GM03348 (cell line): Measurements from ENCODE around the gene SOBP.
"Not testable (repeated sequence)": the region's sequence is repeated elsewhere in the genome, so short reads cannot be mapped to it uniquely, and the experiment has no call there.

Experiments
- DNase-seq: peaks from one replicate; pipeline ENCODE4 v3.0.0; 2012; ENCODE audit warnings: low spot score

Gene SOBP

GRCh38 chr6:107489636-107490565 lies at the start of gene SOBP:
Gene SOBP, plus strand, starts transcription at chr6:107490117. Its CDS starts 500 bp downstream, at chr6:107490617.
- peak; percentile 64 for DNase-seq

- no peak for DNase-seq
Measured at GRCh38 chr6:107440936-107441335, 49.0 kb upstream of the SOBP start.

- DNase-seq, result no peak
Measured at GRCh38 chr6:107441682-107442081, 48.2 kb upstream of the SOBP start.

- no peak for DNase-seq
Measured at GRCh38 chr6:107442938-107443607, 46.8 kb upstream of the SOBP start.

- peak; percentile 31 for DNase-seq
Measured at GRCh38 chr6:107443608-107444267, 46.2 kb upstream of the SOBP start.

- DNase-seq, result no peak
Measured at GRCh38 chr6:107444277-107444676, 45.6 kb upstream of the SOBP start.

GRCh38 chr6:107447663-107448216 lies 42.2 kb upstream of the SOBP start:
- no peak for DNase-seq

- DNase-seq, result no peak
Measured at GRCh38 chr6:107448776-107449175, 41.1 kb upstream of the SOBP start.

GRCh38 chr6:107458672-107459282 lies 31.1 kb upstream of the SOBP start:
- peak; percentile 36 for DNase-seq

GRCh38 chr6:107459283-107460082 lies 30.4 kb upstream of the SOBP start, which contains the start of gene PDSS2:
Gene PDSS2, minus strand, starts transcription at chr6:107459564. Its CDS starts 279 bp downstream, at chr6:107459285.
- DNase-seq, result peak; percentile 98

GRCh38 chr6:107460083-107460631 lies 29.8 kb upstream of the SOBP start:
- DNase-seq, result no peak

- DNase-seq, result no peak
Measured at GRCh38 chr6:107466062-107466461, 23.9 kb upstream of the SOBP start.

GRCh38 chr6:107470364-107470763 lies 19.6 kb upstream of the SOBP start:
- DNase-seq, result no peak

- no peak for DNase-seq
Measured at GRCh38 chr6:107473660-107474059, 16.3 kb upstream of the SOBP start.

- not testable (repeated sequence) for DNase-seq
Measured at GRCh38 chr6:107475360-107475759, 14.6 kb upstream of the SOBP start.

GRCh38 chr6:107475826-107476225 lies 14.1 kb upstream of the SOBP start:
- DNase-seq, result not testable (repeated sequence)

GRCh38 chr6:107479089-107479690 lies 10.7 kb upstream of the SOBP start:
- no peak for DNase-seq

- DNase-seq, result no peak
Measured at GRCh38 chr6:107485157-107485556, 4.8 kb upstream of the SOBP start.

- DNase-seq, result peak; percentile 17
Measured at GRCh38 chr6:107488174-107488874, 1.6 kb upstream of the SOBP start.
